Measurements from ENCODE around the gene SLCO2A1. TPM values are rescaled to one million over a fixed set of nuclear protein-coding genes. Genes with fewer than 3 reads are reported as not detected.
A peak's percentile ranks its signal among the peaks of the same experiment; 100 is the strongest.

Gene SLCO2A1
- total RNA-seq, 1 donor from 2014 or later: 3.7 TPM

DNA sequence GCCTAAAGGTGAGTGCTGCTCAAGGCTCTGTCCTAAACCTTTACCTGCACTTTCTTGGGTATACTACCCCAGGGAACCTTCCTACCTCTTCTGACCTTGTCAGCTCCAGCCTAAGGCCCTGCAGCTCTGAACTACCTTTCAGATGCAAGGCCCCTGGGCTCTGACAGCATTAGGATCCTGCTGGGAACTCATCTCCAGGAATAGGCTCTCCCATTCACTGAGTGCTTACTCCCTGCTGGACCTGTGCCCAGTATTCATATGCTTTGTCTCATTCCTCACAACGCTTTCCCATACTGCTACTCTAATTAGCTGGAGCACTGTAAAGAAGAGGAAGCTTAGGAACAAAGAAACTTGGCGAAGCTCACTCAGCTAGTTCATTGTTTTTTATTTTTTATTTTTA, 80.3 kb downstream of the SLCO2A1 start:
- DNase-seq: peak; percentile 64

DNA sequence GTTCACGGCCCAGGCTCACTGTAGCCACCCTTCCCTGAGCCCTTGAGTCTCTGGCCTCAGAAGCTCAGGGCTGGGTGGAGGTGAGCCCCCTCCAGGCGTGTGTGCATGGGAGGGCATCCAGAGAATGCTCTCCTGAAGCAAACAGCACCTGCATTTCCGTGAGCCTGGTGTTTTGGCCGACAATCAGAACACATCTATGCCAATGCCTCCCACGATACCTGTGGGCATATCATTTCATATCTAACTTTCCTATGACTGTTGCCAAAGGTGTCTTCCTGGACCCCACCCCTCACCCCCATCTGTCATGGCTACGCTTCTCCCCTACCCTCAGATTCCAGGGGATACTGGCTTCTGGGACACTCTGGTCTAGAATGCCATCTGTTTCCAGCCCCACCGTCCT, 80.7 kb downstream of the SLCO2A1 start:
- DNase-seq: no peak

DNA sequence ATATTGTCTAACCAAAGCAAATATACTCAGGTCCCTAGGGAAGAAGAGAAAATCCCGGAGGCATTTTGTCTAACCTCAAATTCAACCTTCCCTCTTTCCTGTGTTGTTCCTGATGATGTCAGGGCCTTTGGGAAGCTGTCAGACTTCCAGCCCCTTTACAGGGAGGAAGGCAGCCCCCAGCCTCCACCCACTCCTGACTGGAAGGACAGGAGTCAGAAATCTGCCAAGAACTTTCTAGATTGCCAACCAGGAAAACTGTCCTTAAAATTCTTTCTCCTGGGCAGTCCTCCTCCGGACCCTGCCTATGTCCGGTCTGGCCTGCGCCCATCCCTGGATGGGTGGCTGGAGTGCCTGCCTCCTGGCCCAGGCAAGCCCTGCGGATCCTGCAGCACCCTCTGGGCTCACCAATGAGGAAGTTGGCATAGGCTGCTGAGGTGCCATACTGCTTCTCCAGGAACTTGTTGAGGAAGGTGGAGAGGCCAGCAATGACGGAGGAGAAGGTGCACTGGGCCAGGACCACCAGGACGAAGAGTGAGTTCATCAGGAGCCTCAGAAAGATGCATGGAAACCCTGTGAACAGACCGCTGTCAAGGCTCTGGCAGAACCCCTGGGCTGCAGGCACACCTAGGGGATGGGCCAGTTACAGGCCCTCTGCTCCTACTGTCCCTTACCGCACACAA, 81.5 kb downstream of the SLCO2A1 start:
- DNase-seq: no peak

DNA sequence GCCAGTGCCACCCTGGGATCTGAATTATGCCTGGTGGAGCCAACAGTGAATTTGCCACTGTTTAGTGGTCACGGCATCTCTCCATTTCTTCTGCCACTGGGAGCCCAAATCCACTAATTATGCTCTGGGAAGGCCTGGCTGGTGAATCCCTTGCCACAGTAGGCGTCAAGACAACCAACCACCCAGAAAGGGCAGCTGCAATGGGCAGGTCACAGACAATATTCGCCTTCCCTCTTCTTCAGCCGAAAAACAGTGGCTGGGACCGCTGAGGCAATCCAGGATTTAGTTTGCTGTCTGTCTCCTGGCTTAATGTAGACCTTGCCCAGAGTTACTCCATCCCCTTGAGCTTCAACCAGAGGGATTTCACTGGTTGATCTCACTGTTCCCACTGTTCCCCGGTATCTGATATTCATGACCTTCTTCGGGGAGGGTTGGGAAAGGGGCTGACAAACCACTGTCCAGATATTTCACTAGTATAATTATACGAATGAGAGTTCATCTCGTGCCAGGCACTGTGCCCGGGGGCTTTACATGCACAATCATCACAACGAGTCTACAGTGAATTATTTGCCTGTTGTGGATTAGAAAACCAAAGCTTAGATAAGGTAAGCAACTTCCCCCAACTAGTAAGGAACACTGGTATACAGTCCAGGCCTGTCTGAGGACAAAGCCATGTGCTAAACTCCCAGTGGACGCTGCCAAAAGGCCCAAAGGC, 84.2 kb downstream of the SLCO2A1 start:
- no peak for DNase-seq

DNA sequence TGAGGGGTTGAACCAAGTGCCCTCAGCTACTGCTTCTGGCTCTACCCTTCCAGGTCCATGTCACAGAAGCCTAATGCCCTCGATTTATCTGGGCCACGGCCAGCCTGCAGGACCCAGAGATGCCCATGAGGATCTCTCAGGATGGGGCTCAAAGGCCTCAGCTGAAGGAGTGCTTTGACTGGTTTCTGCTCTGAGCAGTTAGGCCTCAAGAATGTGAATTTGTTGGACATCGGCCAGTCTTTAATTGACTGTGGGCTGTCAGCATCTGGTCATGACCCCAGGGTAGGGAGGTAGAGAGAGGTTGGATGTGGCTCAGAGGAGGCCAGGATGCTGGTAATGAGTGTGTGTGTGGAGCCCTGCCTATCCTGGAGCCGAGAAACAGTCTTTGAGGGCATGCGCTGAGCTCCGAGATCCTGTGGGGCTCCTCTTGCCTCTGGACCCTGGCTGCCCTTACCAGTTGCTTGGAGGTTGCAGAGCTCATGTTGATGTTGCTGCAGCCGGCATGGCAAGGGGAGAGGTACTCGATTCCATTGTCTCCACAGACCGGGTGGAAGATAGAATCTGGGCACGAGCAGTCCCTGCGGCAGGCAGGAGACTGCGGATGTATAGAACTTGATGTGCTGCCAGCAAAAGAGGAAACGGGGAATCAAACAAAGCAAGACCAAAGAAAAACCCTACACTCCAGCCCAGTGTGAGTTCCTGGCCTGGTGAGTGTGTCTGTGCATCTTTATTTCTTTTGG, 84.9 kb downstream of the SLCO2A1 start:
- DNase-seq: peak; percentile 21

DNA sequence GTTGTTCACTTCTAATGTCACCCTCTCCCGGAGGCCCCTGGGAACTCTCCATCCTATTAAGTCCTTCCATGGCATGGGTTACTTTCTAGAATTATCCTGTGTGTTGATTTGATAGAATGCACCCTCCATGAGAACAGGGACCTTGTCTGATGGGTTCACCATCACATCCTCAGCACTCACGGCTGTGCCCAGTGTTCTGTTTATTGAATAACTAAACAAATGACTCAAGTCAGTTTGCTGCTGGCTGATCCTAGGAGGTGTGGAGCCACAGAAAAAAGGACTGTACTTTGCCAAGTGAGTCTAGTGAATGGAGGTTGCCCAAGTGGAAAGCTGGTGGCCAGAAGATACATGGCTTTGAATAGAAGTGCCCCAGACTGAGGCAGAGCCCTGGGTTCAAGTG, 85.5 kb downstream of the SLCO2A1 start:
- no peak for DNase-seq

DNA sequence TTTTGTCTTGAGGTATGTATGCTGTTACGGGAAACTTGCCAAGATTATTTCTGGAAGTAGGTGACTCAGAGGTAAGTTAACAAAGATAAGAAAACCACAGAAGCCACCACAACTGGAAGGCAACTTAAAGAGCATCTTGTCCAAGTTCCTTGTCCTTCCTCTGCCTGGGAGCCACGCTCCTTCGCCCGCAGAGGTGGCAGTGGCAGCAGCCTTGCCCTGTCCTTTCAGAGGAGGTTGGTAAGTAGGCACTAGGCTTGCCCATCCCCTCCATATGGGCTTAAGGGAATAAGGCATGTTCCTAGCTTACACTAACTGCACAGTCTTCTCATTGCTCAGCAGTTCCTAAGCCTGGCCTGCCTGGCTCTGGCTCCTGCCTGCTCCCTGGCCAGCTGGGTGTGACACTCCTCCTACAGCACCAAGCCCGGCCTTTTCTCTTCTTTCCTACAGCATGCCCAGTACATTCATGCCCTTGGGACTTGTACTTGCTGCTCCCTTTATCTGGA, 86.0 kb downstream of the SLCO2A1 start:
- DNase-seq: no peak

DNA sequence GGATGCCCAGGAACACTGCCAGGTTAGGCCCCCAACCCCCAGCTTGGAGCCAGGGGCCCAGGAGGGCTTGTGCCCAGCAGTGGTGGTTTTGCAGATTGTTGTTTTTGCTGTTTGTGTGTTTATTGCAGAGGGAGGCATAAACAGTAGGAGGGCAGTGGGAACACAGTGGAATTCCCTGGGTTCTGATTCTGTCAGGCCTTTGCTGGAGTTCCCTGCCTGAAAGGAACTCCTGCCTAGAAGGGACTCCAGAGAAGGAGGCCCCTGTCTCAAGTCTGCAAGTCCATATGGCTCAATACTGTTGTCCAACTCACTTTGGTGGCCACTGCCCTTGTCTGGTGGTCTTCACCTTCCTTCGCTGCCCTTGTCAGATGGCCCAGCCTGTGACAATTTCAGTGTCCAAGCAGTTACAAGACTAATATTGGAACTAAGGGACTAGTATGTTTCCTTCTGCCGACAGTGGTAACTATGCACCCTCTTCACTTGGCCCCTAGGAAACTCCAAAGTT, 86.6 kb downstream of the SLCO2A1 start:
- DNase-seq: no peak

DNA sequence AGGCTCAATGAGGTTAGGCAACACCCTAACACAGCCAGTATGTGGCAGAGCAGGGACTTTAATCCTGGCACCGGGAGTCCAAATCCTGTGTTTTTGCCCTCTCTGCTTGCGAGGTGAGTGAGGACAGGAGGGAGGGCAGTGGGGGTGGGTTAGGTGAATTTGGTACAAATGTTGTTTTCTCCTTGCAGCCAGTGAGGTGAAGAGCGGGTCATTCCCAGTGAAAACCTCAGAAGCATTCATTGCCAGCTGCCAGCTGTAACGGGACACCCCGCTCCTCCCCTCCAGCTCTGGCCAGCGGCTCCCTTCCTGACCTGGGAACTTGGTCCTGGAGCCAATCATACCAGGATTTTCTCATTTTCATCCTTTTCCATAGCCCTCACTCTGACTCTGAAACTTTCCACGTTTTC, 88.3 kb downstream of the SLCO2A1 start:
- DNase-seq: no peak

DNA sequence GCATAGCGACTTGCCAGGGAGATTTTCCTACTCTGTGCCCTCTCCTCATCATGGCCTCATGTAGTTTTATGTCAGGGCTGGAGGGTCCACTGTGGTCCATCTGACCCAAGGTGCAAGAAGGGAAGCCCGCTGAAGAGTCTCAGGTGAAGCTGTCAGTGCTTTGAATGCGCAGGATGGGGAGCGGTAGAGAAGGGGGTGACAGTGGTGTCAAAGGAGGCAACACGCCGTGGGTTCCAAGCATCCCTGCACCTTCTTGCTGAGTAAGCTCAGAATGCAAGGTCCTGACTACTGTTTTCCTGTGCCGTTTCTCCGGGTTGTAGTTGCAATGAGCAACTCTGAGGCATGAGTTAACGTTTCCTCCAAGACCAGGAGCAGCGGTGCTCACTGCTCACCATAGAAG, 89.2 kb downstream of the SLCO2A1 start:
- no peak for DNase-seq

DNA sequence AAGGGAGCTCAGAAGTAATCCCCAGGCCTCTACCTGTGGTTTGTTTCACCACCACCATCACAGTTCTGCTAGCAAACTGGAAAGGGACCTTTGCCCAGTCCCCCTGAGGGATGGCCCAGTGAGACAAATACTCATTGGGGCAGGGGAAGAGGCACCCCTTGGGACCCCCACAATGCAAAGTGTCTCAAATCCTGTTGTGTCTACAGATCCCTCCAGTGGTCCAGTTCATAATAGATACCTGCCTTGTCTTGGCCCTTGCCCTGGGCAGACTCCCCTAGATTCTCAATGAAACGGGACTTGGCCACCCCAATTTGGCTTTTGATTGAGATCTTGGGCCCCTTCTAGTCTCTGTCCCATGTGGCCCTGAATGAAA, 90.3 kb downstream of the SLCO2A1 start:
- DNase-seq: no peak

DNA sequence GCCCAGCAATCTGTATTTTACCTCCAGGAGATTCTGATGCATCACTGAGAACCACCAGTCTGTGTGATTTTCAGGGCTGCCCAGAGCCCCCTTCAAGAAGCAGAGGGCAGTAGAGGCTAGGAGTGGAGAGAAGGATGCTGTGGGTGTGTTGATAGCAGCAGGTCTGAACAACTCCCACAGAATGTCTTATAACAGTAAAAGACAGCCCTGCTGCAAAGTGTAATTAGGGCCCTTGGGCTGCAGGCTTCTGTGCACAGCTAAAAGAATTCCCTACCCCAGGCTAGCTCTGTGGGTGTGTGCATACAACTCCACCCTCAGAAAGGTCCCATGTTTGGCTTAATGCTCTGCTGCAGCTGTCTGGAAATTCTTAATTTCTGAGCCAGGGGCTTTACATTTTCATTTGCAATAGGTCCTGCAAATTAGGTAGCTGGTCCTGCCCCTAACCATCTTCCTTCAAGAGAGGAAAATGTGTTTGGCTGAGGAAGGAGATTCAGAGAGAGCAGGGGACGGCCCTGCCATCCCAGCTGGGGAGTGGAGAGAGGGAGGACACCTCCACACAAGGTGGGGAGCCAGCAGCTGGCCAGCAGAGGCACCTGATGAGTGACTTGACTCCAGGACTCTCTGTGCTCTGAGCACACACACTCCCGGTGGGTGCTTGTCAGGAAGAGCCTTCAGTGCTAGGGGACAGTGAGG, 90.8 kb downstream of the SLCO2A1 start:
- no peak for DNase-seq

DNA sequence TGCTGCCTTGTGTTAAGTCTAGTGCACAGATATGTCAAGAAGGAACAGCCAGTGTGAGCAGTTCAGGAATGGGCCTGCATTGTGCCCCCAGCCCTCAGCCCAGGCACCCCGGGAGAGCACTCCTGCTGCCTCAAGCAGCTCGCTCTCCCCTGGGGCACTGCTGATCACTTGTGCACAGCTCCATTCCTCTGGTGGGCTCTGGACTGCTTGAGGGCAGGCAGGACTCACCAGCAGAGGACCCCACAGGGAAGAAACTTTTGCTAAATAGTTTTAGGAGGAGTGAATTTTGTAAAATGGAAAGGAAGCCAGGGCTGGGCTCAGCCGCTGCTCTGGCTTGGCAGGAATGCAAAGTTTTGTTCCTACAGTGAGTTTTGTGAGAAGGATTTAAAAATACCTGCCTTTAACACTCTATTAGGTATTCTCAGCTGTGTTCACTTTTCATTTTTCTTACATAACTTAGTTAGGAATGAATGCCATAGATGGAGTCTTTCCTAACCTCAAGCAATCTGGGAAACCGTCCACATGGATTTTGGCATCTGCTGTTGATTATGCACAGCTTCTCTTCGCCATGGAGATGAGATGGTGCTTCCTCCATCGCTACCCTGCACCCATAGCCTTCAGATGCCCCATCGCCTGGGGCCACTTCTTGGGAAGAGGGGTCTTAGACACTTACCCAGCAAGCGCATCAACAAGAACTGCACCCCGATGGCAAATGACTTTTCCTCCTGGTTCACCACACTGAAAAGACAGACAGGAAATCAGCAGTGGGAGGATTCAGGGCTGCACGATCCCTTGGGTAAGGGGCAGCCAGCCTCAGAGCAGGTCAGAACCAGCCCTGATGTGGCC, 91.7 kb downstream of the SLCO2A1 start:
- peak; percentile 72 for DNase-seq

DNA sequence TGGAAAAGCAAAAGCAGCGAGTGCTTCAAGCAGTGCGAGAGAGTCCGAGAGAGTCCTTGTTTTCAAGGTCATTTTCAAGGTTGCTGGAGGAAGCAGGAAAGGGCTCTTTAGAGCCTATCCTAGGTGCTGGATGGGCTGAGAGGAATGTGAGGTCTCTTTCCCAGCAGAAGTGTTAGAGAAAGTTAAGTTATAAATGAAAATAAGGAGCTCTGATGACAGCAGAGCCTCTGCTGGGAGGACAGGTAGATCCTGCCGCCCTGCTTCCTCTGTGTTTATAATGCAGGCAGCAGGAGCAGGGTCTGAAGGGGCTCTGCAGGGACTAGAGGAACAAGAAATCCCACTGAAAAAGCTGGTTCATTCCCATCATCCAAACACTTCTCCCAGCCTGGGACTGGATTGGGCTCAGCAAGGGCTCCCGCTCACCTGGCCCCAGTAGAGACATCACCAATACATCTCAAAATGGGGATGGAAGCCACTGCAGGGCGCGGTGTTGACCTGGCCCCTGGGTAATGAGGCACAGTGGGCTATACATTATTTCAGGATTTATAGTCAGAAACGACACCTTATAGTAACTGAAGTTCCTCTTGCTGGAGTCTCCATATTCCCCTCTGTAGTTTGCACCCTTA, 92.6 kb downstream of the SLCO2A1 start:
- no peak for DNase-seq

DNA sequence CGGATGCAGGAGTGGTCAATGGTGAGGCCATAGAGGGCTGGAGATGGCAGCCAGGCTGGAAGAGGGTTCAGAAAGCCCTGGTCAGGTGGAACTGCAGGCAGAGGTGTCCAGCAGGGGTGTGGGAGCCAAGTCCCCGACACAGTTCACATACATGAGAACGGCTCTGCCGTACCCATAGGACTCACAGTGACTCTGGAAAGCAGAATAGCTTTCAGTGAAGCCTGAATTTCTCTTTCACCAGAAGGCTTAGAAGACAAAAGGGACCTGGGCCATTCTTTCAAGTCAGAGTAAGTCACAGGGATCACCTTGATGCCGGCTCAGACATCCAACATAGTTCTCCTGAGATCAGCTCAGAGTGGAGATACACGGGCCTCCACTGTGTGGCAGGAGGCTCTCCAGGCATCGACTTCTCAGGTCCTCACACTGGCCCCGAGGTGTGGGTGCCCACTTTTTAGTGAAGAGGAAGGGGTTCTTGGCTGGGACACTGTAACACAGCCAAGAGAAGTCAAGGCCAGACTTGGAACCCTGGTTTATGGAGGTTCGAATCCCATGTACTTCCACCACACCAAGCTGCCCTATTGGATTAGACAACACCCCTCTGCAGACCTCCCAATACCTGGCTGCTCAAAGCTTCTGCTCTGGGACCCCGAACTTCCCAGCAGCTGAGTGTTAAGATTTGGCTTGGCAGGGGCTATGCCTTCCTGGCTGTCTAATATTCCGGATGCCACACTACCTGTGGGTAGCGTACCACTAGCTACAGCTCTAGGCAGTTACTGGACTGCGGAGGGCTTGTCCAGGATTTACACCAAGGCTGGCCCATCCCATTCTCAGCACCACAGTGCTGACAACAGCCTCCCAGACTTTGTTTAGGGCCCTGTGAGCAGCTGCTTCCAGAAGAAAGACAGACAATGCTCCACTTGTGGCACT, 93.6 kb downstream of the SLCO2A1 start:
- no peak for DNase-seq

DNA sequence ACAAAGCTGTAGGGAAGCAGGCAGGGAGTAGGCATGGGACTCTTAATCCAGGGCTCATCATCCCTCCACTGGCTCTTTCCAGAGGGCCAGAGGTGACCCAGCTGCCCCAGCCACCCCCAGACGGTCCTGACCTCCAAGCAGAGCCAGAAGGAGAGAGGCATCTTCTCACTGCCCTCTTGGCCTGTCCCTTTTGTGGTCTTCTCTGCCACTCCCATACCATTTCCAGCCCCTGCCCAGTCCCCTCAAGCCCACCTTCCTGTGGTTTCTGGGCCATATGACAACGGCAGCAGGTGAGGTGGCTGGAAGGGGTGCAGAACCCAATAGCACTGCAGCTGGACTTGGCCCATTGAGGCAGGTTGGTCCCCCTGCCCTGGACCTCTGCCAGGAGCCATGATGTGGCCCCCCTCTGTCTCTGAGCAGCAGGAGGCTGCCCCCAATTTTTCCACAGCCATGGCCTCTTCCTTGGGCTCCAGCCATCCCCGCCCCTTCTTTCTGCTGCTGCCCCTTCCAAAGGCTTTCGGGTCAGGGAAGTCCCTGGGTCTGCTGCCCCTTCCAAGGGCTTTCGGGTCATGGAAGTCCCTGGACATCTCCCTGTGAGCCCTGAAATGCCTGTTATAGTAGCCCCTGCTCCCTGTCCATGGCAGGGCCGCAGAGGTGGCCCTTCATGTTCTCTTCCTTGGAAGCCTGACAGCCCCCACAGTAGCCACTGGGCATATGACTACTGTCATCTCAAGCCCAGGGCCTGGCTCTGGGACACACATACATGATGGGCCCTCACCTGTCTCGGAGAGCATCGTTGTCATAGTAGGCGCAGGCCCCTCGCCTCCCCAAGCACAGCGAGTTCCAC, 94.5 kb downstream of the SLCO2A1 start:
- DNase-seq: no peak

DNA sequence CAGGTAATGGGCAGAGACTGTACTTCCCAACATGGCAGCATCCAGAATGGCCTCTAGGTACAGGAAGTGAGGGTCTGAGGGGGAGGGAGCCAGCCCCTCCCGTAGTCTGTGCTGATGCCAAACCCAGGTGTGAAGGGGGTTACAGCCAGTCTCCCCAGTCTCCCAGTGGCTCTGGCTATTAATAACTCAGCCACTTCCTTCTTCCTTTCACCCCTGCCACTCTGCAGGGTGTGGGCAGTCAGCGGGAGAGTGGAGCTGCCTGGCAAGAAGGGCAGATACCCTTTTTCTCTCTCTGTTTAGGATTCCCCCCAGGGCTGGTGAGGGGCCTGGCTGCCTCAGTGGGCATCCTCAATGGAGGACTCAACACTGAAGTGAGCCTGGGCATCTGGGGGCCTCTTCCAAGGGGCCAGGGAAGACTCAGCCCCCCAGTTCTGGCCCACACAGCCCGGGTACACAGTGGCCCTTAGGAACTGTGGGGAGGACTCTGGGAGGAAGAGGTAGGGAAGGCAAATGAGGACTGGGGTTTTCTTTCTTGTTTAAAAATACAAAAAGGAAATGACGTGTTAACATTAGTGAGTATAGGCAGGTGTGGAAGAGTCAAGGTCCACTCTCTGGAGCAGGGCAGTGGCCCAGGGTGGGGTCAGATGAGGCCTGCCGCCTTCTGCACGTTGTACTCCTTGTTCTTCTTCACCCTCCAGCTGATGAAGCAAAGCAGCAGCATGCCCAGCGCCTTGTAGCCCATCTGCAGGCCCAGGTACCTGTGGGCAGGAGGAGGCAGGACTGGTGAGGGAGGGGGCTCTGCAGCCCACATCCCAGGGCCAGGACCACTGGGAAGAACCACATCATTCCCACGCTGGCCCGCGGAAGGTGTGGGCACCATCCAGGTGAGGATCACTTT, 95.4 kb downstream of the SLCO2A1 start:
- no peak for DNase-seq
